Forelimb muscle (tissue), 1 donor: ENCODE measurements around the gene UBL7. TPM values are rescaled to one million over a fixed set of nuclear protein-coding genes. Genes with fewer than 3 reads are reported as not detected.

ENCODE experiments used
- DNase-seq: peaks from one replicate; pipeline ENCODE4 v3.0.0-alpha.2; 2013; ENCODE audit warnings: low read depth
- polyA plus RNA-seq: library from polyadenylated mRNA; unstranded; fragments of 120-200 nt; gene quantifications from one replicate; pipeline ENCODE4 v1.2.1, GENCODE V29; 2013; ENCODE audit not compliant: insufficient read length

Gene UBL7
- polyA plus RNA-seq, 1 donor, result 33.4 TPM

DNA sequence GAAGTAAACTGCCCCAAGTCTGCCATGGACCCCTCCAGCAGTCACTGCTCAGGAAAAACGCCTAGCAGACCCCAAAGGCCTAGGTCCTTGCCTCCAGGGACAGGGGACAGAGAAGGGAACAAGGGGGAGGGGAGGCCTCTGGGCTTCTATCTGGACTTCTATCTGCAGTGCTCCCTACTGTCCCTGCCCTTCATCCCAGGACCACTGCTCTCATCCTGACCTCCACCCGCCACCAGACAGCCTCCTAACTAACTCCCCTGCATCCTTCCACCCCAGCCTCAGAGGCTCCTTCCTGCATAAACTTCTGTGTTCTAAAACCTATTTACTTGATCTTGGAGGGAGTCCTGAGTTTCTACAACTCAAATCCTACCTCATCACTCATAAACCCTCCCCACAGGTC, 52.6 kb downstream of the UBL7 start:
- DNase-seq, result no peak

DNA sequence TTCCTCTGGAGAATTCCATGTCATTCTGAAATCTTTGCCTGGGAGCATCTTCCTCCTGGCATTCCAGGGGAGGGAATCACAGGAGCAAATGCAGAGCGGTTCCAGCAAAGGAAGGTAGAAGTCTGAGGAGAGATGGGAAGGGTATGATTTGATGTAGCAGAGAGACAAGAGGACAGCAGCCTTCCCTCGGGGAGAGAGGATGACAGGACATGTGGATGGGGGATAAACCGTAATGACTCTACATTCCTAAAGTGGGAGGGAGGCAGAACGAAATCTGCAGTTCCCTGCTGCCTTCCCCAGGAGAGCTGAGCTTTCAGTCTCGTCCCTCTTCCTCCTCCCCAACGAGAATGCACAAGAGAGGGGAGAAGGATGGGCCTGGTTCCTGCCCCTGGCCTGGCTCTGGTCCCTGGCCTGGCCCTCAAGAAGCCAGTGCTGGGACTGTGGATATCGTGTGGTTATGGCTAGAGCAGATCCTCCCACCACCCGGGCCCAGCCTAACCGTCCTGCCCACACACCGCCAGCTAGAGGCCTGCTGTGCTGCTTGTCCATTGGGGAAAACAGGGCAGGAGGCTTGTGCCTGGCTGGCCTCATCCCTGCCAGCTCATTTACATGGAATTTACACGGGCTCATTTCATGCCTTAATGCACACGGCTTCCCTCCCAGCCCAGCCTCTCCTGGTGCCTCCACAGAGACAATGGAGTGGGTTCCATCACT, 53.8 kb downstream of the UBL7 start:
- no peak for DNase-seq

- DNase-seq, result no peak
Measured at GRCh38 chr15:74406517-74406916, 54.4 kb downstream of the UBL7 start.

DNA sequence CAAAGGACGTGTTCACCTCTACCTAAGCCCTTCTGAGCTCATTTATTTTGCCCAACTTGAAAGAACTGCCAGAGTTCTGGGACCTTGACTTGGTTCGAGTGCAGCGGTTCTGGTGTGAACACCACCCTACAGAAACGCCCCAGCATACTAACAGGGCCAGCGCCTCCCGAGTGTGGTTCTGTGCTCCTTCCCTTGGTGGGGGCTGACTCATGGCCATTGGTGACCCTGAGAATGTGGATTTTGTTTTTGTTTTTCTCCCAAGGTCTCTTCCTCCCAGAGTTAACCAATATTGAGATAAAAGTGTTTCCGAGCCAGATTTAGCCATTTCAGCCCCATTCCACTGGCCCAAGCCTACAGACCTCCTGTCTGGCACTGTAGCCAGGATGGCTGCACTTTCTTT, 55.1 kb downstream of the UBL7 start:
- DNase-seq, result no peak

DNA sequence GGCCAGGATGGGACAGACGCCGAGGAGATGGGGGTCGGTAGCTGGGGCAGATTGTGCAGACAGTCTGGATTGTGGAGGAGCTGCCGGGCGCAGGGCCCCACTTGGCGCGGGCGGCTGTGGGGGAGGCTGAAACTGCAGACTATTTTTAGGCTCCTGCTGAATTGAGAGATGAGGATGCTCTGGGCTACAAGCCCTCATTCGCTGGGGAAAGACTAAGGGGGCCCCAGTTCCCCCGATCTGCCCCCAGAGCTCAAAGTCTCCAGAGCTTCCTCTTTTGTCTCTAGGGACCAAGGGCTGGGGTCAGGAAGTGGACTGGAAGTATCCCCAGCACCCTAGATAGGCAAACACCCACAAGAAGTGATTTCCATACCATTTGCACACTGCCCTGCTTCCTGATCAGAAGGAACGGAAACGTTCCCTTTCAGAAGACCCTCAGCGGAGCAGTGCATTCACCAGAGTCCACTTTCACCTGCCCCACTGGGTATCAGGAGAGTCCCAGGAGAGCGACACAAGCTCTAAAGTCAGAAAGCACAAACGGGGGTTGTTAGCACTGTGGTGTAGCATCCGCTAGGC, 56.9 kb downstream of the UBL7 start:
- DNase-seq, result no peak

DNA sequence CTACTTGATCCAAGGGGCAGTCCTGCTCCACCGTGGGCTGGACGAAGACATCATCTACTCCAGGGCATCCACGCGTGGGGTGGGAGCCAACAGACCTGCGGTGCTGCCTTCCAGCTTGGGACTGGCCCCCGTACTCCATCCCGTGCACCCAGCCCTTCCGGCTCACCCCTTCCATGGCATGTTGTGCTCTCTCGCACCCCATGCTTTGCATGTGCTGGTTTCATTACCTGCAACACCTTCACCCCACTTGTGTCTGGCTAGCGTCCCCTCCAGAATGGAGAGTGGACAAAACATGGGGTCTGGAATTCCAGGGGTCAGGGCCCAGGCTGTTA, 57.4 kb downstream of the UBL7 start:
- no peak for DNase-seq

DNA sequence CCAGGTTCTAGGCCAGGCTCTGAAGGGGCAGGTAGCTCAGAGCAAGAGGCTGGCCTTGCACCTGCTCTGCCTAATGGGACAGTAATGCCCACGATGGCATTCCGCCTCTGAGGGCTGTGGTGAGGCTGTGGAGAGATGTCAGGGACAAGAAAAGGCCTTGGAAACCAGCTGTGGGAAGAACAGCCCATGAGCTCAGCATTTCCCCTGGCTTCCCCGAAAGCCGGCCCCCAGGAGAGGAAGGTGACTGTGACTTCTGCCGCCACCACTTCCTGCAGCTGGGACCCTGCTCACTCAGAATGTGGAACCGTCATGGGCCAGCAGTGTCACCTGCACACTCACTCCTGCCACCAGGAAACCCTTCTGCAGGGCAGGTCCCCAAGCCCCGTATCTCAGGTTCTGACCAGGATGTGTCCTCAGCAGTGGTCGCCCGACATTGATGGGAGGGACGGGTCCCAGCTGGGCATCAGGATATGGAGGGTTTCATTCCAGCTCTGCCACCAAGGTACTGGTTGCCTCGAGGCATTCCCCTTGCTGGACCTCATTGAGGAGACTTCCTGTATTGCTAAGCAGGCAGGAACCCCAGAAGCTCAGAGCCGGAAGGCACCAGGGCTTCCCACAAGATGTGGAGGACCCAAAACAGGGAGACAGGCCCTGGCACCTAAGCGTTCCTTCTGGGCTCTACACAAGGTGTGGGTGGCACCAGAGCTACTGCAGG, 57.9 kb downstream of the UBL7 start:
- no peak for DNase-seq

DNA sequence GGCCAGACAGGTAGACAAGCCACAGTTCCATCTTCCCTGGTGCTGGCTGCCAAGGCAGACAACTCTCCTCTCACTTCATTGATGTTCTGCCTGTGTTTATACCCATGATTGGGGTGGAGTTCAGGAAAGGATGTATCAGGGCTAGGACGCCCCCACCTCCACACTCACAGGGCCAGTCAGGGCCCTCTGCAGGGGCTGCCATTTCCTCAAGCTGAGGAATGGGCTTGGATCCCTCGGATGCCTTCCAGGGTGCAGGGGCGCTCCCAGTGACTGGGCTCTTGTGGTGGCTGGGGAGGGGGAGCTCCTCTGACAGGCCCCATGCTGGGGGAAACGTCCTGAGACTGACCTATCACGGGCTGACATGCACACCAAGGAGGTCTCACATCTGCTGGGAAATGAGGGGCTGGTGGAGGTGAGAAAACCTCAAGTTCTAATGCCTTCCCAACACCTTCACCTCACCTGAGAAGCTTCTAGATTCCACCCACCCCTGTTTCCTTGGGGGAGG, 58.6 kb downstream of the UBL7 start:
- DNase-seq, result no peak

DNA sequence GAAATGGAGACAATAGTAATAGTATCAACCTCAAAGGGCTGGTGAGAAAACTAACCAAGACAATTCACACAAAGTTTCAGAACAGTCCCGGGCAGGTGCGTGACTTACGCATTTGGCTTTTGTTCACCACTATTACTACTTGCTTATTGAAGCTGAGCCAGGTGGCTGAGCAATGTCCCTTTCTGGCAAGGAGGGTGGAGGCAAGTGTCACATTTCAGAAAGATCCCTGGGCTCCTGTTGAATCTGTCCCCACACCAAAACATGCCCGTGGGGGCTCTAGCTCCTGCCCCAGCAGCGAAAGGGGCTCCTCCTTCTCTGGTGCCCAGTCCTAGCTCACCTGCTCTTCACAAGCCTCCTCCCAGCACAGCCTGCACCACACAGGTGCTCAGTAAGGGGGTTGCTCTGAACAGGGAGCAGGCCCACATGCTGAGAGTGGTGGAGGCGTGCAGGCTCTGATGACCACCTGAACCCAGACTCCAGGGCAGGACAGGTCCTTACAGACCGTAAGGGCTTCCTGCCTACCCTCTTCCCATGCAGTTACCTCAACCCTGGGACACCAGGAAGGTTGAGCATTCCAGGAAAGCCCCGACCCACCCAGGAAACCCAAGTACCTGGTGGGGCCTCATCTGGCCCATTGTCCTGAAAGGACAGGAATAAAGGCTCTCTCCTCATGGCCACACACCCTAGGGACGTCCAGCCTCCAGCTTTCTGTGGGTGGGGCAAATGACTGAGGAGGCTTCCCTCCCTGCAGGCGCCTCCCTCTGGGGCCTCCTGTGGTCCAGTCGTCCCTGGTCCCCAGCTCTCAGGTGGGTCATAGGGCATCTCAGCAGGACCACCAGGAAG, 59.8 kb downstream of the UBL7 start:
- no peak for DNase-seq

DNA sequence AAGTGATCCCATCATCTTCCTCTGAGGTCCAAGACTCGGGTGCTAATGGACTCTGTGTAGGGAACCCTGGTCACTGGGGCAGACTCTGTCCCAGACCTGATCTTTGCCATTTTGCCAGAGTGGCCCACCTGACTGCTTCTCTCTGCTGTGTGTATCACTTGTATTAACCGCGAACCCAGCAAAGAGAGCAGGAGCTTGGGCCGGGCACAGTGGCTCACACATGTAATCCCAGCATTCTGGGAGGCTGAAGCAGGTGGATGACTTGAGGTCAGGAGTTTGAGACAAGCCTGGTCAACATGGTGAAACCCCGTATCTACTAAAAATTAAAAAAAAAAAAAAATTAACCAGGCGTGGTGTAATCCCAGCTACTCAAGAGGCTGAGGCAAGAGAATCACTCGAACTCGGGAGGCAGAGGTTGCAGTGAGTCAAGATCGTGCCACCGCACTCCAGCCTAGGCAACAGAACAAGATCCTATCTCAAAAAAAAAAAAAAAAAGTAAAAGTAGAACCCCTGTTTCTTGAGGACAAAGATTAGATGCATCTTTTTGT, 60.6 kb downstream of the UBL7 start:
- DNase-seq, result no peak

DNA sequence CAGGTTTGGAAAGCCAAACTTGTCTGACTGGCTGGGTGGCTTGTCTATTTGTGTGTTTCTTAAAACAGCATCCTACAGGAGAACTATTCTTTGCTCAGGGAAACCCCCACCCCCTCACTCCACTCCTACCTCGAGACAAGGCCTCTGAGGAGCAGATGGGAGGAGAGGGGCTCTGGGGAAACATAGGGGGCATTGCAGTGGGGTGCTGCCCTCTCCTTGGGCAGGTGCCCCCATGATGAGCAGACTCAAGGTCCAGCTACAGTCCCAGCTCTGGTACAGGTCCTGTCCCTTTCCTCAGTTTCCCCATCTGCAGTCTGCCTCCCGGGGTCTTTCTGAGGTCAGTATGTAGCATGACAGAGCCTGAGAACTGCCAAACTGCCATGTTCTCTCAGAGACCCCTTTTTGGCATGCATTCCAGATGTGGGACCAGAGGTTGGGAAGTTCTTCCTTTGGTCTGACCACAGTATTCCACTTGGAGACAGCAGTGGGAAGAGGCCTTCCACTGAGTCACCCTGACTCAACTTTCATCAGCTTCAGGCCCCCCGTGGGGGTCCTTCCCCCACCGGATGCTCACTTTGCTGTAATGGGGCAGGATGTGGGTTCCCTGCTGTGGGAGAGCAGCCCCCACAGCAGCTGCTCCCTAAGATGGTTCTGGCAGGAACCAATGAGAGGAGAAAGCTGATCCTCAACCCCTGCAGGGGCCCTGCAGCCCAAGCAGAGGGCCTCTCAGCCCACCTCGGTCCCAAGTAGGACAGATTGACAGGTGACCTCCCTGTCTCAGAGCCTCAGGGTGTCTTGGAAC, 61.2 kb downstream of the UBL7 start:
- DNase-seq, result no peak

GRCh38 chr15:74399100-74399499, 61.9 kb downstream of the UBL7 start:
- no peak for DNase-seq

DNA sequence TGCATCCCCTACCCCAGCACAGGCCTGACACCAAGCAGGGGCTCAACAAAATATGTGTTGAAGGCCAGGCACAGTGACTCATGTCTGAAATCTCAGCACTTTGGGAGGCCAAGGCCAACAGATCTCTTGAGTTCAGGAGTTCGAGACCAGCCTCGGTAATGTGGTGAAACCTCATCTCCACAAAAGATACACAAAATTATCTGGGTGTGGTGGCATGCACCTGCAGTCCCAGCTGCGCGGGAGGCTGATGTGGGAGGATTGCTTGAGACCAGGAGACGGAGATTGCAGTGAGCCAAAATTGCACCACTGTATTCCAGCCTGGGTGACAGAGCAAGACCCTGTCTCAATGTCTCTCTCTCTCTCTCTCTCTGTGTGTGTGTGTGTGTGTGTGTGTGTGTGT, 62.8 kb downstream of the UBL7 start:
- DNase-seq, result no peak

DNA sequence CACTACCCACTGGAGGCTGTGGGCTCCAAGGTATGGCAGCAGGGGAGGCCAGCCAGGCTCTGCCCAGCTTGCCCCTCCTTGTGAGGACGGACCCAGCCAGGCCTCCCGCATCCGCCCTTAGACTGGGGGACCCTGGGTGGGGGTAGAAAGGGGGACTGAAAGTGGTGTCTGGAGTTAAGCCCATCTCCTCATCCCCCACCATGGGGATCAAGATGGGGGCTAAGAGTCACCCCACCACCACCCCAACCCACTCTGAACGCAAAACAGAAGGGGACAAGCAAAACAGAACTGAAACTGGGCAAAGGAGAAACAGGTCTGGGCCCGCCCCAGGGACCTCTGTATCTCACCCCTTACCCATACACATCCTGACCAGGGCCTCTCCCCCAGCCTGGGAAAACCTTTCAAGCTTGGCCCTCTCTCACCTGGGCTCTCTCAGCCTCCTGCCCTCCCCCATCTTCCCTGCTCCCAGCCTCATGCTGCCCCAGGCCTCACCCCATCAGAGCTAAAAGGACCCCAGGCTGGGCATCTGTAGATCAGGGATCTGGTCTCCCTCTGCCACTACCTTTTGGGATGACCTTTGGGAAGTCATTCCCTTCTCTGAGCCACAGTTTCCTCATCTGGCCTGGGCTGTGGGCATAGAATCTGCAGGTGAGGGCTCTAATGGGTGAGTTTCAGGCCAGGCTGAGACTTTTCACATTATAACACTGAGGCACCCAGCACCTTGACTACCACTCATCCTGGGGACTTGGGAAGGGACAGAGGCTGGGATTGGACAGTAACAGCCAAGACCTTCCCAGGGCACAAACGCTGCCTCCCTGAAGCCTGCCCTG, 63.5 kb downstream of the UBL7 start:
- DNase-seq, result no peak

GRCh38 chr15:74396445-74397238, 64.3 kb downstream of the UBL7 start:
- DNase-seq, result no peak

DNA sequence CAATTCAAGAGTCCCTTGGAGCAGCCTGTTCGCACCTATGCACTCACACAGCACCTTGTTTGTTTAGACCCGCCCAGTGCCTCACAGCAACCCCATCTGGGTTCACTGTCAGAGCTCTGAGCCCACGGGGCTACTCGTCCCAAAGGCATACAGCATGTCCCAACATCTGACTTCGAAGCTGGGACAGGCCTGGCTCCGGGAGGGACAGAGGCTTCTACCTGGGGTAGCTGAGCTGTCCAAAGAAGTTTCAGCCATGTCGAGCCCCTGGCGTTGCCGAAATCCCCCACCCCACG, 64.9 kb downstream of the UBL7 start:
- no peak for DNase-seq
